Activated naive CD4-positive, alpha-beta T cell treated with anti-CD3 and anti-CD28 coated beads, Interleukin-2, amount 50 U/mL, for 16 hours (primary cell): Measurements from ENCODE around the gene ZNF804A.

Source experiments
- DNase-seq: peaks from one replicate; pipeline ENCODE4 v3.0.0-alpha.2; 2020

The ZNF804A gene

GRCh38 chr2:184598316-184599053 is at the start of gene ZNF804A:
TSS of gene ZNF804A (plus strand) at chr2:184598529. CDS start at chr2:184598960, 431 bp downstream.
- peak; percentile 13 for DNase-seq

DNA sequence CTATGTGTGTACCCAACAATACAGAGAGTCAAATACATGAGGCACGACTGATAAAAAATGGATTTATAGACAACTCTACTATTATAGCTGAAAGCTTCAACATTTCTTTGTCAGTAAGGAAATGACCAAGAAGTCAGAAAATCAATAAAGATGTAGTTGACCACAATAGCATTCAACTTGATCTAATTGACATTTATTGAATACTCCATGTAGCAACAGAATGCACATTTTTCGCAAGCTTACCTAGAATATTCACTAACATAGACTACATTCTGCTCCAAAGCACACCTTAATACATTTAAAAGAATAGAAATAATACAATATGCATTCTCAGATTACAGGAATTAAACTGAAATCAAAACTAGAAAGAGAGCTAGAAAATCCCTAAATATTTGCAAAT is 49.2 kb upstream of the ZNF804A start:
- no peak for DNase-seq

DNA sequence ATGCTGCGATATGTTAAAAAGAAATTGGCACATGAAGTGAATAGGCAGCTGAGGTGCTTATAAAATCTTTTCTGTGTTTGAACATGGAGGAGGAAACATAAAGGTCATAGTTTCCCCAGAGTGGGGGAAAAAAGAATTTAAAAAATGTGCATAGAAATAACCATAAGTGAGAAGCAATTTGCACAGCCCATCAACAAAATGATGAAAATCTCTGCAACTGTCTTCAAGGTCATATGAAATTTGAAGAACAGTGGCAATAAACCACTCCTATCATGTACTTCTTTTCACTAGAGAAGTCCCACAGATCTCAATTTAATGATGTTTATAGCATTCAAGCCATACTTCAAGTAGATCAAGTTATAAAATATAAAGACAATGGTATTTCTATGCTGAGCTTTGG is 46.7 kb upstream of the ZNF804A start:
- DNase-seq: no peak

DNA sequence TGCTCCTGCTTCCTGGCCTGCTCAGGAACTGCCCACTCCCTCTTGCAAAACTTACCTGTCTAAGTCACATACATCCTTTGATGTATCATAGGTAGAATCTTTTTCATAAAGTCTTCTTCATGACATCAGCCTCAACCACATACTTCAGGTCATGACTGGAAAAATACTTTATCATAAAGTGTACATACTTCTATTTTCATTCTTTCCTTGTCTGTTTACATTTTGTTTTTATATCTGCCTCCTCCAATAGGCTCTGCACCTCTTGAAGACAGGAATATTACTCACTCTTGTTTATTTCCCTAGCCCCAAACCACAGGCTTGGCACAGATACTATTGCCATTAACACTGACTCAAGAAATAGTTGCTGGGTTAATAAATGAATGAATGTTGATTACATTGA is 43.6 kb upstream of the ZNF804A start:
- no peak for DNase-seq

DNA sequence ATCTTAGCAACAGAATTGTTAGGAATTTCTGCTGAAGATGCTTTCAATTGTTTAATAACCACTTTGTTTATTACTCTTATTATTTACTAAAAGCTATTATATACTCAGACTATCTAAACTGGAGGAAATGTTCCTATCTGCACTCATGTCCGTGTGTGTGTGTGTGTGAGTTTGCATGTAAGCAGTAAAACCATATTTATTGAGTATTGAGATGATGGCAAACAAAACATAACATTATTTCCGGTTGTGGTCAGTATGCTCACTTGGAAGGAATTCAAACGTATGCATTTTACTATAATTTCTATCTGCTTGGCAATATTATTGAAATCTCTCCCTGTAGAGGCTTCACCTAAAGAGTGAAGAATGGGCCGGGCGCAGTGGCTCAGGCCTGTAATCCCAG is 43.0 kb upstream of the ZNF804A start:
- DNase-seq: no peak

GRCh38 chr2:184556639-184557038 is 41.7 kb upstream of the ZNF804A start:
- no peak for DNase-seq

DNA sequence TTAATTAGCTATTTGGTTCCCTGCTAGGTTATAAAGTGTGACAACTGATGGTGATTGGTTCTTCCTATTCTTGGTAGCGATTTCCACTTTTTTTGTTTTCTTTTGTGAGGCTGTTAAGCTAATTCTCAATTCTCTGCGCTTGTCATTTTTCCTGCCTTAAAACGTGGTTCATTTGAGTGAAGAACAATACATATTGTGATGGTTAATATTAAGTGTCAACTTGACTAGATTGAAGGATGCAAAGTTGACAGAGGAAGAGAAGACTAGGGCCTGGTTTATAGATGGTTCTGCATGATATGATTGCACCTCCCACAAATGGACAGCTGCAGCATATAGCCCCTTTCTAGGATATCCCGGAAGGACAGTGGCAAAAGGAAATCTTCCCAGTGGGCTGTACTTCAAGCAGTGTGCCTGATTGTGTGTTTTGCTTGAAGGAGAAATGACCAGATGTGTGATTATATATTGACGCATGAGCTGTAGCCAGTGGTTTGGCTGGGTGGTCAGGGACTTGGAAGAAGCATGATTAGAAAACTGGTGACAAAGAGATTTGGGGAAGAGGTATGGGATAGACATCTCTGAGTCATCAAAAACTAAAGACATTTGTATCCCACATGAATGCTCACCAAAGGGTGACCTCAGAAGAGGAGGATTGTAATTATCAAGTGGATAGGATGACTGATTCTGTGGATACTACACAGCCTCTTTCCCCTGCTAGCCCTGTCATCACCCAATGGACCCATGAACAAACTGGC is 39.4 kb upstream of the ZNF804A start:
- no peak for DNase-seq

GRCh38 chr2:184560603-184561002 is 37.7 kb upstream of the ZNF804A start:
- no peak for DNase-seq

DNA sequence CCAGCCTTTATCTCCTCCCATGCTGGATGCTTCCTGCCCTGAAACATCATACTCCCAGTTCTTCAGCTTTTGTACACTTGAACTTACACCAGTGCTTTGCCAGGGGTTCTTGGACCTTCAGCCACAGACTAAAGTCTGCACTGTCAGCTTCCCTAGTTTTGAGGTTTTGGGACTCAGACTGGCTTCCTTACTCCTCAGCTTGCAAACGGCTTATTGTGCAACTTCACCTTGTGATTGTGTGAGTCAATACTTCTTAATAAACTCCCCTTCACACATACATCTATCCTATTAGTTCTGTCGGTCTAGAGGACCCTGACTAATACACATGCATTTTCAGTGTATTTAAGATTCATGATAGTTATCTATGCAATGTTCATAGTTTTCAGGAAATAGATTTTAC is 35.8 kb upstream of the ZNF804A start:
- DNase-seq: no peak

DNA sequence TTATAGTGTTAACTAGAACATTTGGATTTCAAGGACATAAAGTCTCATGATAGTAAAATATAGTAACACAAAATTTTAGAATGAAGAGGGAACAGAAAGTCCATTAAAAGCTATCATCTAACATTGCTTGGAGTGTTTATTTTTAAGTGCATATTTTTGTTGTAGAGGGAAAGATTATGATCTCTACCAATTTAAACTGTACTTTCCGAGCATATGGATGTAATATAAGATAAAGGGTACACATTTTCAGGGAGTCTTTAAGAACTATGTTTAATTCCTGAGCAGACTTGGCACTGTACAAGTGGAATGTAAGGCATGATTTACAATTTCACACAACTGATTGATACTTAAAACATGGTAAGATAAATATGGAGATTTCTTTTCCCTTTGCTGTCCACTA is 34.2 kb upstream of the ZNF804A start:
- no peak for DNase-seq

GRCh38 chr2:184566716-184567115 is 31.6 kb upstream of the ZNF804A start:
- no peak for DNase-seq

DNA sequence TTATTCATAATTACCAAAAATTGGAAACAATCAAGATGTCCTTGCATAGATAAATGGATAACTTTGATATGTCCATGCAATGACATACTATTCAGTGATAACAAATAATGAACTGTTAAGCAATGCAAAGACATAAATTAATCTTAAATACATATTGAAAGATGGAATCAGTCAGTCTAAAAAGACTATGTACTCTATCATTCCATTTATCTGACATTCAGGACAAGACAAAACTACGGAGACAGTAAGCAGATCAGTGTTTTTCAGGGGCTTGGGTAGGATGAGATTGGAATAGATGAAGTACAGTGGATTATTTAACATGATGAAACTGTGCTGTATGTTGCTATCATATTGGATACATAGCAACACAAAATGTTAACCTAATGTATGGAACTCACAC is 21.3 kb upstream of the ZNF804A start:
- no peak for DNase-seq

DNA sequence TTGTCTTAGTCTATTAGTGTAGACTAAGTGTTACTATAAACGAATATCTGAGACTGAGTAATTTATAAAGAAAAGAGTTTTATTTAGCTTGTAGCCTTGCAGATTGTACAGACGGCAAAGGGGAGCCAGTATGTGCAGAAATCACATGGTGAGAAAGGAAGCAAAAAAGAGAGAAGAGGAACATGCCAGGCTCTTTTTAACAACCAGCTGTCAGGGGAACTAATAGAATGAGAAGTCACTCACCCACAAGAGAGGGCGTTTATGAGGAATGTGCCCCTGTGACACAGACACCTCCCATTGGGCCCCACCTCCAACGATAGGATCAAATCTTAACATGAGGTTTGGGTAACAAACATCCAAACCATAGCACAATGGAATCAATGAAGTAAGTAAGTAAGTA is 20.6 kb upstream of the ZNF804A start:
- no peak for DNase-seq

- DNase-seq: no peak
Observed at GRCh38 chr2:184579226-184579625, 19.1 kb upstream of the ZNF804A start.

GRCh38 chr2:184581391-184581790 is 16.9 kb upstream of the ZNF804A start:
- no peak for DNase-seq

- DNase-seq: no peak
Observed at GRCh38 chr2:184589261-184589660, 9.1 kb upstream of the ZNF804A start.

DNA sequence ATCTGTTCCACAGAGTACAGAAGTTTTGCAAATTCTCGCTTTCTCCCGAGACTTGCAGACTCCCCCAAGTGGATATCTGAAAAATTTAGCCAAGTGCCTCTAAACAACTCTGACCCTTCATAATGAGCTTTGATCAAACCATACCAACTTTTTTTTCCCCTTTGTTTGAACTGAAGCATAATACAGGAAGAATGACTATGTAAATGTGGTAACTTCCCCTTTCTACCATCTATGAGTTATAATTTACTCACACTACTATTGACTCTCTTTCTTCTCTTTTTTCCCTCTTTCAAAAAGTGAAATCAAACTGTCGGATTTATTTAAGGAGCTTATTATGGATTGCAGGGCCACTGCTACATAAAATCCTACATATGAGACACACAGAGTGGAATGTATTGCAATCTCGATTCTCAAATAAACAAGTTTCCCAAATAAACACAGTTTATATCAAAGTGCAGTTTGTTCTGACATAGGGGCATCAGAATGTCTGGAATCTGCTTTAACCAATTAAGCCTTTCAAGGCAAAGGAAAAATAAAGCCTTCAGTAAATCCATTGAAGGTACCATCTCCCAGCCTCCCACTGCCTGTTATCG is 1.4 kb upstream of the ZNF804A start:
- DNase-seq: no peak

- DNase-seq: no peak
Observed at GRCh38 chr2:184597571-184597991, 748 bp upstream of the ZNF804A start.

DNA sequence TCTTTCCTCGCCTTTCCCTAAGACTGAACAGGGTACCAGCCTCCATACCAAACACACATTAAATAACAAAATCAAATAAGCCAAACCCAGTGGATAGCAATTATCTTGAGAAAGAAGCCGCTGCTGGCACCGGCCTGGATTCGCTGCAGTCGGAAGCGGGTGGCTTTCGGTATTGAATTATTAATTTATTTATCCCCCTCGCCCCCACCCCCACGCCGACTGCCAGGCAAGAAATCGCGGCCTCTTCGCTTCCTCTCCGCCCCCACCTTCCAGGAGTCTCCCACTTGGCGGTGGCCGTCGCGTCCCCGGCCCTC is 370 bp upstream of the ZNF804A start:
- DNase-seq: no peak

- DNase-seq: no peak
Observed at GRCh38 chr2:184599054-184599871, 934 bp downstream of the ZNF804A start.

- no peak for DNase-seq
Observed at GRCh38 chr2:184599872-184600222, 1.5 kb downstream of the ZNF804A start.

DNA sequence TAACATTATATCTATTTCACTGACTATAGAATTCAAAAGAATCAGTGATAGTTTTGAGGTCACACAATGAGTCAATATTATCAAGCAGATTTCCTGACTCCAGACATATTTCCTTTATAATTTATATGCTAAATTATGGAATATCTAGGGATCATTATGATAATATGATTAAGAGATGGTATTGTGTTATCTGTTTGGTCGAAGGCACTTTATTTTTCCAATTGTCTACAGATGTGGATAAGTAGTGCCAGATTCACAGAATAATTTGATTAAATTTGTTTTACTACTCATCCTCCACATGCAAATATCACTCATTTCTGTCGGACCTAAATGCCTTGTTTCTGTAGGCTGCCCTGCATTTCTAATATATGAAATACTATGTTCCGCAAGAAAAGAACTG is 4.4 kb downstream of the ZNF804A start:
- DNase-seq: no peak

DNA sequence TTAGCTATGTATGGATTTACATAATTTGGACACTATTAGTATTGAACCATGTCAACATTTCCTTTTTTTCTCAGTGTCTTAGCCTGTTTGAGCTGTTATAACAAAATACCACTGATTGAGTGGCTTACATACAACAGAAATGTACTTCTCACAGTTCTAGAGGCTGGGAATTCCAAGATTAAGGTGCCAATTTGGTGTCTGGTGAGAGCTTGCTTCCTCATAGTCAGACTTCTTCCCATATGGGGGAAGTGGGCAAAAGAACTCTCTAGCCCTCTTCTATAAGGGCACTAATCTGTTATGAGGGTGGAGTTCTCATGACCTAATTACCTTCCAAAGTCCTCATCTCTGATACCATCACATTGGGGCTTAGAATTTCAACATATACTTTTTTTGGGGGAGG is 12.6 kb downstream of the ZNF804A start:
- no peak for DNase-seq
